Kidney glomerular epithelial cell (primary cell): ENCODE measurements around the gene TCFL5.
A peak's percentile ranks its signal among the peaks of the same experiment; 100 is the strongest.

Experiments
- DNase-seq: peaks from one replicate; lab custom pipeline; 2025; lab: John Stamatoyannopoulos, UW

Gene TCFL5

DNA sequence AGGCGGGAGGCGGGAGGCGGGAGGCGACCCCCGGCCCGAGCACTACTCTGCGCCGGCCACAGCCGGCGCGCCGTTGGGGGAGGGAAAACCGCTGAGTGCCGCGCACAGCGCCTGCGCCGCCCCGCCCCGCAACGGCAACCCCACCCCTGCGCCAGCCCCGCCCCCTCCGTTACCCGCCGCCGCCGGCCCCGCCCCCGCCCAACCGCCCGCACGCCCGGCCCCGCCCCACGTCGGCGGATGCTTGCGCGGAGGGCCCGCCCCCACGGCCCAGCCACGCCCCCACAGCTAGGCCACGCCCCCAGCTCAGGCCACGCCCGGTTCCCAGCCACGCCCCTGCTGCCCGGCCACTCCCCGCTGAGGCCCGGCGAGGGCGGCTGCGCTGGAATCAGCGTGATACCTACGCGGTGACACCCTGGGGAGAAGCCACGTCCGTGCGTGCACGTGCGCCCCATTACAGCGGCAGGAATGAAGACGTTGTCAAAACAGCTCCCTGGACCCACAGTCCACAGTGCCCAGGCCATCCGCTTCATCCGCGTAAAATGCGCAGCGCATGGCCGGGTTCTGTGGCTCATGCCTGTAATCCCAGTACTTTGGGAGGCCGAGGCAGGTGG lies at the start of gene TCFL5:
TCFL5 (minus strand) TSS at position 97 of the 611 bp plus-strand sequence. CDS start 152 bp downstream, outside the sequence.
- peak; percentile 45 for DNase-seq

DNA sequence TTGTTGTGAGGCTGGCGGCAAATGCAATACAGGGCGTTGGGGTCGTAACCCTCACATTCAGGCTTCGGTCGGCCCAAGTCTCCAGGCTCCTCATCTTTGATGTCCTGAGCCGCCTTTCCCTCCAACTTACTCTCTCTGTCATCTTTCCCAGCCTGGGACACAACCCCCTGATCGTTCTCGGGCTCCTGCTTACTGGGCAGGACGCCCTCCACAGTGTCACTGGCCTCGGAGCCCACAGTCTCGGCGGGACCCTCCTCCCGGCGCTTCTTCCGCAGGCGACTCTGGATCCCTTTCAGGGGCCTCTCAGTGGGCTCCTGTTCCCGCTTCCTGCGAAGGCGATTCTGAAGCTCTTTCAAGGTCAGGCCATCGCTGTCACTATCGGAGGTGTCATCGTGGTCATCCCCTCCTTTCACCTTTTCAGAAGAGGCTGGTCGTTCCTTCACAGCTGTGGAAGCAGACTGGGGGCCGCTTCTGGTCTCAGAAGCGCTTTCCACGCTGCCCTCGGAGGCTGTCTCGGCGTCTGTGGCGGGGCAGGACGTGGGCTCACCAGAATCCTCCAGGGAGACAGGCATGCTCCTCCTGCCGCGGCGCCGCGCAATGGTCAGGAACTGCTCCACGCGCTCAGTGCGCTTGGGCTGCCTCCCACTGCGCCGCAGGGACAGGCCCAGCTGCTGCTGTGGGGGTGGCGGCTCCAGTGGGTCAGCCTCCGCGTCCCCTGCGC lies 49.3 kb upstream of the TCFL5 start:
- no peak for DNase-seq

- no peak for DNase-seq
These were observed 48.7 kb upstream of the TCFL5 start for GRCh38 chr20:62910217-62910766.

DNA sequence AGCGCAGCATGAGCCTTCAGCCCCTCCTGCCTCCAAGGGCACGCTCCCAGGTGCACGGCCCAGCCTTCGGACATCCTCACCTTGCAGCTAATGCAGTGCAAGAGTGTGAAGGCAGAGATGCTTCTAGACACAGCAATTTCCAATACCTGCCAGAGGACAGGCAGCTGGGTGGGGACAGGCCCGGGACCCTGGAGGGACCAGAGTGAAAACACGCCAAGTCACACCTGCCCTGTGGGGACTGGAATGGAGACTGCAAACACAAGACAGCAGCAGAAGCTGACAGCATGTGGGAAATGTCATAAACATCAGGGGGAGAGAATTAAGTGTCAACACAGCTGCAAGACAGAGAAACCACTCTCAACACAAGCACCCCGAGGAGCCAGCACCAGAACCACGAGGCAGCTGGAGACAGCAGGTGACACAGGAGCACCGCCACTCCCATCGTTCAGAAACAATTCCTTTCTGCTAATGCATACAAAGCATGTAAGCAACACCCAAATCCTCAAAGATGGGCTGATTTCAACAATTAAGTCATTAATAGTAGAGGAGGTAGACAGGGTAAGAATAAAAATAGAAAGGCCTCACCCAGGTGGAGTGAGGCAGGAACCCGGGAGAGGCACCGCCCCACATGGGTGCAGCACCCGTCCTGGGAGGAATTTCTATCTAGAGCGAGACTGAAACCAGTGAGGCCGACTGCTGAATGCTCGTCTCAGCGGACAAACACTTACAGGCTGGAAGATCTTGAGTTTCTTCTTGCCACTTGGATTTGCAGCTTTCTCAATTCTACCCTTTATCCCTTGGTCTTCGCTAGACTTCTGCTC lies 47.6 kb upstream of the TCFL5 start:
- no peak for DNase-seq

DNA sequence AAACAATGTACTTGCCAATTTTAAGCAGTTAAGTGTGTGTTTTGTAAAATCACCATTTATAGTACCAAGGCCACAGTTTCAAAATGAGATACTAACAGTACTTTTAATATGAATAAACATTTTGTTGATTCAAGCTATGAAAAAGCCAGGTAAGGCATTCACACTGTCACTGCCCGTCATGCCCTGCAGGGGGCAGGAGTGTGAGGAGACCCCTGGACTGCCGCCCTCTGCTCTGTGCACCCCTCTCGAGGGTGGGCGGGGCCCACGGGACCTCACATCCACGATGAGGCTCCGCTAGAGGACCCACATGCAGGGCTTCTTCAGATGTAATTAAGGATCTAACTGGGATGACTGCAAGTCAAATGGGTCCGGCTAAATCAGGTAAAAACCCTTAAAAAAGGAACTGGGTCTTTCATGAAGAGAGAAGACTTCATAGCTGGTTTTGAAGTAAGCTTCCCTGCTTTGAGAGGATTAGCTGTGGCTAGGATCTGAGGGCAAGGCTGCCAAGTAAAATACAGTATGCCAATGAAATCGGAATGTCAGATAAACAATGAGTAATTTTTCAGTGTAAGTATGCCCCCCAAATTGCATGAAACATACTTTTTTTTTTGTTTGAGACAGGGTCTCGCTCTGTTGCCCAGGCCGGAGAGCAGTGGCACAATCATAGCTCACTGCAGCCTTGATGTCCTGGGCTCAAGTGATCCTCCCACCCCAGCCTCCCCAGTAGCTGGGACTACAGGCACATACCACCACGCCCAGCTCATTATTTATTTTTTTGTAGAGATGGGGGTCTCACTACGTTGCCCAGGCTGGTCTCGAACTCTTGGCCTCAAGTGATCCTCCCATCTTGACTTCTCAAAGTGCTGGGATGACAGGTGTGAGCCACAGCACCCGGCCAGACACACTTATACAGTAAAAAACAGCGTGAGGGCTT lies 46.0 kb upstream of the TCFL5 start:
- DNase-seq: peak; percentile 18

GRCh38 chr20:62906647-62907375 lies 45.2 kb upstream of the TCFL5 start:
- DNase-seq: no peak

GRCh38 chr20:62906209-62906608 lies 44.6 kb upstream of the TCFL5 start:
- DNase-seq: no peak

GRCh38 chr20:62905536-62906117 lies 44.0 kb upstream of the TCFL5 start:
- no peak for DNase-seq

DNA sequence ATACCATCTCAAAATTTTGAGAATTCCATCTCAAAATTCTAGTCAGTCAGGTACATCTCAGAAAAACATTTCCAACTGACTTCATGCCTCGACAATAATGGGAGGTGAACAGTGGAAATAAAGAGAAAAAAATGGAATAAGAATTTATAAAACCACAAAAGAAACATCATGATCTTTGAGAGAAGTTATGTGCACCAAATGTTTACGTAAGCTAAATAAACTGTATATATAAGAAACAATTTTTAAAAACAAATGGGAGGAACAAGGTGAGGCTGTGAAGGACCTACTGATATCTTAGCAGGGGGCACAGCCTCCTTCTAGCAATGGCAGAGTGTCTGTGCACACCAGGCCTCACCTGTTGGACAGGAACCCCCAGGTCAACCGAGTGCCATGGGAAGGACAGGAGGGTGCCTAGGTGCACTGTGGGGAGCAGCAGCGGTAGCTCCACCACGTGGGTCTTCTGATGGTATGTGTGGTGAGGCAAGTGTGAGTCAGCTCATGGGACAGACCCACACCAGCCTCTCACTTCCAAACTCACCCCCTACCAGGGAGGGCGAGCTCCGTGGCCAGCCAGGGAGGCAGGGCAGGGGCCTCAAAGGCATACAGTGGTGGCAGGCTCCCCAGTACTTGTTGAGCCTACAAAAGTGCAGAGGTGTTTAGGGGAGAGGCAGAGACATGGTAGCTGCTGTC lies 41.4 kb upstream of the TCFL5 start:
- DNase-seq: no peak

DNA sequence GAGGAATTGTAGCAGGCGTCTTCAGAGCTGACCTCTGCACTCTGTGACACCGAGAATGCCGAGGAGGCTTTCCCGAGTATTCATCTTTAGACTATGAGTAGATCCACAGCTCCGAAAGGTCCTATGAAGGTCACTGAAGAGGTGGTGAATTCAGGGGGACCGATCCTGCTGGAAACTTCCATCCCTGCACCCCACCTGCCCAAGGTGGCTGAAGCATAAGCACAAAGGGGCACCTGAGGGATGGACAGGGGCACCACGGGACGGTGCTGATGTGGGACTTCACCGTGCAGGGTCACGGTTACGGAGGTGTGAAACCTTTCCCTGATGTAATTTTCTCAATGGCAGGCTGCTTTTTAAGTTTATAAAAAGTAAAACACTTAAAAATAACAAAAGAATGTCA lies 40.3 kb upstream of the TCFL5 start:
- no peak for DNase-seq

- no peak for DNase-seq
These were observed 39.3 kb upstream of the TCFL5 start for GRCh38 chr20:62900692-62901584.

DNA sequence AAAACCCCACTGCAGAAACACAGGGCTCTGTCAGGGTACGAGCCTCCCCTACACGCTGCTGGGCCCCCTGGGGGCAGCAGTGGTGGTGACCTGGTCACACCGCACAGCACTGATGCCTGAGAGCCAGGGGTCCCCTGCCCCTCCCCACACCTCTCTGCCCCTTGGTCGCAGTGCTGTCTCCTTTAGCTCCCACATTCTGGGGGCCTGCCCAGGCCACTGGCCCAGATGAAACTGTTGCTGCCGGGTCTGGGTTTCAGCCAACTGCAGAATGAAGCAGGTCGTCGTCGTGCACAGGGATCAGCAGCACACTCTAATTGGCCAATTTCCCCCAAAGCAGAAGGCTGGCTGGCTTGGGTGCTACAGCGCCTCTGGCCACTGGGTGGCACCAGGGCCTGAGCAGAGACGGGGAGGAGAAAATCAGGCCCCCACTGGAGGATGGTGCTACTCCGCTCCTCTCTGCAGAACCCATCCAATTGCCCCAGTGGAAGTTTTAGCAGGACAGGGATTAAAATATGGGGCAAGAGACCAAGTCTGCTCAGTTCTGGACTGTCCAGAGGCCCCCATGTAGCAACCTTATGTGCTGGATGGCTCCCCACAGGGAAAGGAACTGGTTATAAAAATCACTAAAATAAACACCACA lies 38.5 kb upstream of the TCFL5 start:
- peak; percentile 31 for DNase-seq

DNA sequence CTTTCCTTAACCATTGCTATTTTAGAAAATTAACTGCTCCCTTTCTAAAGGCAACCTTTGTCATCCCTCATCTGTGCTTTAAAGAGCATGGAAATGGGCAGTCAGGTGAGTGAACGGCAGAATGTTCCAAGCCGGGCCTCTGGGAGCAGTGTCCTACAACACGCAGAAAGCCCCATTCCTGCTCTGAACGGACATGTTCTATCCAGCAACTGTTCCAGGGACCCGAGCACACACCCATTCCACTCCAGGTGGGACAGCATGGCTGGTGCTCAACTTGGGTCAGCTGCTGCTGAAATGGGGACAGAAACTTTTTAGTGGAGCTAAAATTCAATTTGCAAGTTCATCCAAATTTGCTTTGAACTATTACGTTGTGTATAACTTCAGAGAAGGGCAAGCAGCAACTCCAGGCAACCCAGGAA lies 38.0 kb upstream of the TCFL5 start:
- no peak for DNase-seq

GRCh38 chr20:62898970-62899632 lies 37.5 kb upstream of the TCFL5 start:
- no peak for DNase-seq

GRCh38 chr20:62898093-62898964 lies 36.7 kb upstream of the TCFL5 start:
- no peak for DNase-seq

DNA sequence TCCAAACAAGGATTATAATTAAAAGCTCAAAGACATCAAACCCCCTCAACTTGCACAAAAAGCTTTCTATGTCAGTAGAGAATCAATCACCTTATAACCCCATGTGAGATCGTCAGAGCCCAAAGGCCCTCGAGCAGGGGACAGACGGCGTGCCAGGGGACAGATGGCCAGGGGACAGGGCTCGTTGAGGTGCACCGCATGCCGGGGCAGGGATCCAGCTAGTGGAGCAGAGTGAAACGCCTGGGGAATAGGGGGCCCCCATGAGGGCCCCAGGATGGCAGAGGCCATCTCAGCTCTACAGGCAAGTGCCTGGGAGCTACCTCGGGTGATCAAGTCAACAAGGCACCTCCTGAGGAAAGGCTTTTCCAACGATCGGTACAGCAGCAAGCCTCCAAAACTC lies 36.0 kb upstream of the TCFL5 start:
- DNase-seq: no peak

DNA sequence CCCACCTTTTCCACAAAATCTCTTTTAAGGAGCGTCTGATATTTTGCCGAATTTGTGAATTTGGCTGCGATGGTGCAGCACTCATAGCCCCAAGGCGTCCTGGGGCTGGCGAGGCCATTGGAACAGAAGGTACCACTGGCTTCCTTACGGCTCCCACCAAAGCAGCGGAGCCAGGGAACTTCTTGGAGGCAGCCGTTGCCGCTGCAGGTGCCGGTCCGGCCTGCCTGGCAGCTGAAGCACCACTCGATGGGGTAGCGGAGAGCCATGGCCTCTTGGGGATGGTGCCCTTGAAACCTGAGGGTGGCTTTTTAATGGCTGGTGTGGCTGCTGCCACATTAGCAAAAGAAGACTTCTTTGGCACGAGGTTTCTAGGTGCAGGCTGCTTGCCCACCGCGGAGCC lies 34.9 kb upstream of the TCFL5 start:
- no peak for DNase-seq
